NCI-H1105 (cell line): ENCODE results near the gene CD84.
"Not testable (repeated sequence)": the region's sequence is repeated elsewhere in the genome, so short reads cannot be mapped to it uniquely, and the experiment has no call there.

ENCODE experiments used
- DNase-seq: peaks from one replicate; lab custom pipeline; 2025; lab: John Stamatoyannopoulos, UW

CD84 gene

DNA sequence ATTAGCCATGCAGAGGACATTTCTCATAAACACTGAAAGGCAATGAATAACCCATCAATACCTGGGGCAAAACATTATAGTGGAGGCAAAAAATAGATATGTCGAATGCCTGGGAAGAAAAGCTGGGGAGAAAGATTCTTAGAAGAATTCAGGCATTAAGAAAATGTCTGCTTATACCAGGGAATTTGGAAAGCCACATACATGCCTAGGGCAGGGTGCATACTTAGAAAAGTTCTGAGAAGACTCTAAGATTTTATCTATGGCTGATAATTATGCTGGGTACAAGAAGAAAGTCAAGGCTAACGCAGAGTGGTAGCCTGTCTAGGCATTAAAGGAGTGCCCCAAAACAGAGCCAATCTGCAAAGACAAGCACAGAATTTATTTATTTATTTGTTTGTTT is 74.6 kb downstream of the CD84 start:
- DNase-seq = no peak

DNA sequence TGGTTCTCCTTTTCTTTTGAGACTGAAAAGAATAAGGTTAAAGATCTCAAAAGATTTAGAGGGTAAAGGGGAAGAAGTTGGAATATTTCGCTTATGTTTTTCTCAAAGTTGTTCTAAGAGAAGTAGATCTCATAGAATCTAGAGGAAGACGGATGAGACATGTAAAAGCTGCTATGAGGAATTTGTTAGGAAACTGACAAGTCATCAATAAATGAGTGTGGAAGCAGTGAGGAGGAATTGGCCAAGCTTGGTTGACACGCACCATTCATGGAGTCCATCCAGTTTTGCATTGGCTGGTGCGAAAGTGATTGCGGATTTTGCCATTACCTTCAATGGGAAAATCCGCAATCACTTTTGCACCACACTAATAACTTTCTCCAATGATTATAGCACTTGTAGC is 76.2 kb downstream of the CD84 start:
- DNase-seq = no peak

DNA sequence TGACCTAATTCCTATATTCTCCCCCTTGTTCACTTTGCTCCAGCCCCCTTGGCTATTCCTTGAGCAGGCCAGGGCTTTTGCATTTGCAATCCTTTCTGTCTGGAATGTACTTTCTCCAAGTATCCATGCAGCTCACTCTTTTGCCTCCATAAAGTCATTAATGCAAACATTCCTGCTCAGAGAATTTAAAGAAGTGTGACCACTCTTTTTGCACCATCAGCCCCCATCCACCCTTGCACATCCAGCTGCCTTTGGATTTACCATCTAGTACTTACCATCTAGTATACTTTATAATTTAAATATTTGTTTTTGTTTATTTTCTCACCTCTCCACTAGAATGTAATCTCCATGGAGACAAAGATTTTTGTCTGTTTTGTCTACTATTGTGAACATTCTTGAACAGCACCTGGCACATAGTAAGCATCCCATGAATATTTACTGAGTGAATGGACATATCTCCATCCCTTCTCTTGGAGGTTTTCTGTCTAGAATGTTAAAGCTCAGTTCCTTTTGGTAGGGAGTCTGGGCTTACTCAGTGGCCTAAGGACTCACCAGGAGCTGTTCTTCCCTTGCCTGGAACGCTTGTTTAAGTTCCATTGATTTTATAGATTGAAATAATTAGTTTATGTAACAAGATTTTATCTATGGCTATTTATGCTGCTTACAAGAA is 78.8 kb downstream of the CD84 start:
- no peak for DNase-seq

DNA sequence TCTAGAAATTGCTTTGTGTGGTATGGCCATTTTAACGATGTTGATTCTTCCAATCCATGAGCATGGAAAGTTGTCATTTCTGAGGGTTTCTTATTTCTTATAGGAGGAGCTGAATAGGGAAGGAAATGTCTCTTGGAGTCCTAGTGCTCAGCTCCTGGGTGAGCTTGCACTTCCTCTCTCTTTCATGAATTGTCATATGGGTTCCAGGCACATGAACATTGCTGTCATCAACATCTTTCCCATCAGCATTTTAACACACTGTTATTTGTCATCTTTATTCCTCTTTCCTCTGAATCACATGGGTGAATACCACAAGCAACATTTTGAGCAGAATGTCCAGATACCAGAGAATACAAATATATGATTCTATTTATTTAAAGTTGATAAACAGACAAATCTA is 79.7 kb downstream of the CD84 start:
- no peak for DNase-seq

DNA sequence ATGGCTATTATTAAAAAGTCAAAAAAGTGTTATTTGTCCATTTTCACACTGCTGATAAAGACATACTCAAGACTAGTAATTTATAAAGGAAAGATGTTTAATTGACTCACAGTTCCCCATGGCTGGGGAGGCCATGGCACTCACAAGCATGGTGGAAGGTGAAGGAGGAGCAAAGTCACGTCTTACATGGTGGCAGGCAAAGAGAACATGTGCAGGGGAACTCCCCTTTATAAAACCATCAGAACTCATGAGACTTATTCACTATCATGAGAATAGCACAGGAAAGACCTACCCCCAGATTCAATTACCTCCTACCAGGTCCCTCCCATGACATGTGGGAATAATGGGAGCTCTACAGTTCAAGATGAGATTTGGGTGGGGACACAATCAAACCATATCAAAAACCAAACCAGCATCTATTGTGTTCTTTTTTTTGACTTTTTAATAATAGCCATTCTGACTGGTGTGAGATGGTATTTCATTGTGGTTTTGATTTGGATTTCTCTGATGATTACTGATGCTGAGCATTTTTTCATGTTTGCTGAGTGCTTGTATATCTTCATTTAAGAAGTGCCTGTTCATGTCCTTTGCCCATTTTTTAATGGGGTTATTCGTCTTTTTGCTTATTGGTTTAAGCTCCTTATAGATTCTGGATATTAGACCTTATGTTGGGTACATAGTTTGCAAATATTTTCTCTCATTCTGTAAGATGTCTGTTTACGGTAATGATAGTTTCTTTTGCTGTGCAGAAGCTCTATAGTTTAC is 80.8 kb downstream of the CD84 start:
- not testable (repeated sequence) for DNase-seq

DNA sequence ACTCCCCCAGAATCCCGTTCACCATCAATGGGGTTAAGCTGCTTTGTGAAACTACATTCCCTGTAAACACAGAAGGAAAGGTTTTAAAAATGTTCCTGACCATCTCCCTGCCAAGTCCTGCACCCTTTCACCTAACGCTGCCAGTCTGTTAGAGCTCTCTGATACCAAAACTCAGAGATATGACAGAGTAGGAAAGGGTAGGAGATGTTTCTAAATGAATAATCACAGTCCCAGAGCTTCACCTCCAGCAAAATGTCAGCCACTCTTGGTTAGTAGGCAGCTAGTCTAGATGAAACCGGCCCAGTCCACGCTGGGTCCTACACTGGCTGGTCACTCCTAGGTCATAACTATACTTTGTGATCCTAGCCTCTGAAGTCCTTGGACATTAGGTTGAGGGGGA is 83.0 kb downstream of the CD84 start:
- no peak for DNase-seq

DNA sequence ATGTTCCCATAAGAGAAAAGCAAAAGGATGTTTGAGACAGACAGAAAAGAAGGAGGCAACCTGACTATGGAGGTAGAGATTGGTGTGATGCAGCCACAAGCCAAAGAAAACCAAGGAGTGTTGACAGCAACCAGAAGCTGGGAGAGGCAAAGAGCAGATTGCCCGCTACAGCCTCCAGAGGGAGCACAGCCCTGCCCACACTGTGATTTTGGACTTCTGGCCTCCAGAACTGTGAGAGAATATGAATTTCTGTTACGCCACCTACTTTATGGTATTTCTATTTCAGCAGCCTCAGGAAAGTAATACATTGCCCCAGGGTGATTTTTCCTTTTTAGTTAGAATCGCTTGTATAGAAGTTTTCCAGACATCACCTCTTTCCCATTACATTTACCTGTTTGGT is 84.7 kb downstream of the CD84 start:
- DNase-seq = no peak

DNA sequence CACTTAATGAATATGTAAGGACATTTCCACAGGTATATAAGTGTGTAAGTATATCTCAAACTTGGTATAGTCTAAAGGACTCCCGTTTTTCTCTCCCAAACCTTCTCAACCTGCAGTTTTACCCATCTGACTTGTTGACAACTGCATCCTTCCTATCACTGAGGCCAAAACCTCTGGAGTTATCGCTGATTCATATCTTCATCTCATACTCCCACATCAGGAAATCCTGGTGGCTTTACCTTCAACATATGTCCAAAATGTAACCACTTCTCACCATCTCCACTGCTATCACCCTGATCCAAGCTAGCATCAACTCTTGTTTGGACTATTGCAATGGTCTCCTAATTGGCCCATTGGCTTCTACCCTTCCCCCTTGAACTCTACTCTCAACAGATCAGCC is 86.7 kb downstream of the CD84 start:
- no peak for DNase-seq

DNA sequence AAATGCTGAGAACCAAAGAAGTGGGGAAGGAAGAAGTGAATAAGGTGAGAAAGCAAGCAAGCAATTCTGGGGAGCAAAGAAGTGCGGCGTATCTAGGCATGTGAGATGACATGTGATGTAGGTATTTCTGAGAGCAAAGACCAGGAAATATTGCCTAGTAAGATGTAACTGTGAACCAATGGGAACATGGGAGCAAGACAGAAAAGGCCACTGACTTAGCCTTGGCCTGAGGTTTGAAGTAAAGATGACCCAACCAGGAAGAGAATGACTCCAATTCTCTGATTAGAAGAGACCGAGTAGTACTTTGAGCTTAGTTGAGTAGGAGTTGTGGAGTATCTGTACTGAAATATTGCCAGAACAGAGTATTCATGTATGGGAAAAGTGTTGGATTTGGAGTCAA is 87.3 kb downstream of the CD84 start:
- no peak for DNase-seq
